Left renal cortex interstitium (tissue), 4 donors: Measurements from ENCODE around the gene PTCHD1. TPM values are rescaled to one million over a fixed set of nuclear protein-coding genes. Genes with fewer than 3 reads are reported as not detected.

Source experiments
- DNase-seq, 4 donors: peaks; one replicate each; pipeline ENCODE4 v3.0.0-alpha.2; 2013; ENCODE audit warnings: low read depth in 4 of 4, low spot score in 2 of 4, missing footprints in 1 of 4
- polyA plus RNA-seq, 4 donors: library from polyadenylated mRNA; unstranded; fragments of 120-200 nt; gene quantifications; one replicate each; pipeline ENCODE4 v1.2.1, GENCODE V29; 2013; ENCODE audit not compliant: insufficient read length in 4 of 4

The PTCHD1 gene
- polyA plus RNA-seq, result under 1 TPM; 0.47 to 0.60 (median 0.53) TPM

DNA sequence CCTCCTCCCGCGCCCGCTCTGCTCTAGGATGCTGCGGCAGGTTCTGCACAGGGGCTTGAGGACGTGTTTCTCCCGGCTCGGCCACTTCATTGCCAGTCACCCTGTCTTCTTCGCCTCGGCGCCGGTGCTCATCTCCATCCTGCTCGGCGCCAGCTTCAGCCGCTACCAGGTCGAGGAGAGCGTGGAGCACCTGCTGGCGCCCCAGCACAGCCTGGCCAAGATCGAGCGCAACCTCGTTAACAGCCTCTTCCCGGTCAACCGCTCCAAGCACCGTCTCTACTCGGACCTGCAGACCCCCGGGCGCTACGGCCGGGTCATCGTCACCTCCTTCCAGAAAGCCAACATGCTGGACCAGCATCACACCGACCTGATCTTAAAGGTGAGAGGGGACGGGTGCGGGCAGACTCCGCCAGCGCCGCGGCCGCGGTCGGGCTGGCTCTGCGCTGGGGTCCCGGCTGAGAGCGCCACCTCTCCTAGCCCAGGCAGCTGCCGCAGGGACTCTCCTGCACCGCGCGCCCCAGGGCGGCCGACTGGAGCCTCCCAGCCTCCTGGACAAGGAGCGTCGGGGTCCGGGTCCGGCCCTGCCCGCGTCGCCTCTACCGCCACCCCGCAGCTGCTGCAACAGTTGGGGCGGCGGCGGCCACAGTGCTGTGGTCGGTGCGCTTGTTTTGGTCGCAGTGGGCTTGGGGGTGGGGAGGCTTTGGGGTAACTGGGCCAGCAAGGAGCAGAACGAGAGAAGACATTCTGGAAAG lies at the start of gene PTCHD1:
PTCHD1 (plus strand) TSS at position 2 of the 752 bp plus-strand sequence; CDS start at position 29, 27 bp downstream.
- no peak for DNase-seq

DNA sequence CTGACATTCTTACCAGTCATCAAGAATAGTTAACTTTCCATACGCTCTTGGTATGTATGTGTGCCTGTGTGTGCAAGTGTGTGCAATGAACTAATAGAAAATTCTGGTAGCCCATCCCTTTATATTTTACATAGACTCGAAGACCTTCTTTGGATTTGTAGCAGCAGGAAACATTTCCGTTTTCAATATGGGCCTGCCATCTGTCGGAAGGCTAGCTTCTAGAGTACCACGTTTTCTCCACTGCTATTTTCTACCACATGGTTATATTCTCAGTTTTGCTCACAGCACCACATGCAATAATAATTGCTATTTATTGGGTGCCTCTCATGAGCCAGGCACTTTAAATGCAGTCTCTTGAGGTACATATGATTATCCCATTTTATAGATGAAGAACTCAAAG lies 47.9 kb upstream of the PTCHD1 start:
- no peak for DNase-seq

DNA sequence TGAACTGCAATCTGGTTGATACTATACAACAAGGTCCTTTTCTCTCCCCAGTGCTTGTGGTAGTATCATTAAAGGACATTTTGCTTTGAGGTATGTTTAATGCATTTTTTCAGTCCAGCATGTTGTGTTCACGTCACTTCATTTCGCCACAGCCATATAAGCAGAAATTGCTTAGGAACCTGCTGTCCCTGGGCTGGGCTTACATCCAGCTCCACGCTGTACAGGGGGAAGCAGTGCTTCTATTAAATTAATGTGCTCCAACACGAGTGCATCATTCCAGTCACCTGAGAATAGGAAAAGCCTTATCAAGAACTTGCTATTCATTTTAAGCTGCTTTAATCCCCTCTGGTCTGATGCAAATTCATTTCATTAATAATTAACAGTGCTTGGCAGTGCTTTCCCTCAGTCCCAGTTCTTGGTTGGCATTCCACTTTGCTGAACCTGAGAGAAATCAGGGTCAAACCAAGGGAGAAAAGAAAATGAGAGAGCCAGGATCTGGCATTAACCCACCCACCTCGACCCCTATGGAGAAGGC lies 47.4 kb upstream of the PTCHD1 start:
- no peak for DNase-seq

DNA sequence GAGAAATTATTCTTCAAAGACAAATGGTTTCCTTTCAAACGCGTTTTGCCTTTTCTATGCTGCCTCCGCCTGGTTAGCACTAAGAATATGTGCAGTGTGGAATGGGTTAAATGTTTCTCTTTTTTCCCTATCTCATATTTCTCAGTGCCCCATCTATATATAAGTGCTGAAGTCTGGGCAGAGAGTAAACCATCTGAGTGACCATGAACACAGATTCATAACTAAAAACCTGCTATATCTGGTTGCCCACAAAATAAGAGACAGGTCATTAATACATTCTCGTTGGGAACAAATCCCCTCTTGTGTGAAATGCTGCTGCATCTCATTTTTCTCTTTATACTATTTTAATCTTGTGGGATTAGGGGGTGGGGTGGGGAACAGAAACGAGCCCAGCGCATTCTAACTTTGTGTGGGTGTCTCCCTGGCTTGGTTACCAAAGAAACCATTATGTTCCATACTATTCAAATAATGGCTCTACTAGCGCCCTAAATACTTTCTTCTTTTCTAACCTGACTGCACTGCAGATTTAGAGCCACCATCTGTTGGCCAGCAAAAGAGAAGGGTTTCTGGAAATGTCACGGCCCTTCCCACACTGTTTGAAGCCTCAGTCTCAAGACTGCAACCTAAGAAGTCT lies 42.2 kb upstream of the PTCHD1 start:
- DNase-seq, result no peak

DNA sequence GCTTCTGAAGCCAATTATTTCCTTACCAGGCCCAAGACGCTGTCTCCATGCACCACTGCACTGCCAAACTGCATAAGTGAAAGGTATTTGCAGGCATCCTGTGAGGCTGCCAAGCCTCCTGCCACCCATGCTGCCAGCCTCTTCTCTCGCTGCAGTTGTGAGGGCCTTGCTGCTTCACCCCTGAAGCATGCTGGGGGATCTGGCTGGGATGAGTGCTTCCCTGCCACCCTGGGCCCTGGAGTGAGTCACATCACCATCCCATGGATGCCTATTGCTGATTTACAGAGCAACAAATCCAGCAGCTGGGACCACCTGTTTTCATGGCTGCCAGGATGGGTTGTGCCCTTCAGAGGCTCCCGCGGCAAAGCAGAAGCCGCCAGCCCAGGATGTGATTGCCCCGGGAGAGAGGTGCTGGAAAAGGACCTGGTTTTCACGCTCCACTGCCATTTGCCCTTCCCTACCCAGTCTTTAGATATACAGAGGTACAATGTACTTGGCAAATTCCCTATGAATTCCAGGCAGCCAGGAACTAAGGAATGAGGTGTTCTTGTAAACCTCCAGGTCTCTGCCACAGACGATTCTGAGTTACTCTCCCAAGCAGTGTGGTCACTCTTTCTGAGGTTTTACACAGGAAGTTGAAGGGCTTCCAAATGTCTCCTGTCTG lies 41.5 kb upstream of the PTCHD1 start:
- DNase-seq, result no peak

DNA sequence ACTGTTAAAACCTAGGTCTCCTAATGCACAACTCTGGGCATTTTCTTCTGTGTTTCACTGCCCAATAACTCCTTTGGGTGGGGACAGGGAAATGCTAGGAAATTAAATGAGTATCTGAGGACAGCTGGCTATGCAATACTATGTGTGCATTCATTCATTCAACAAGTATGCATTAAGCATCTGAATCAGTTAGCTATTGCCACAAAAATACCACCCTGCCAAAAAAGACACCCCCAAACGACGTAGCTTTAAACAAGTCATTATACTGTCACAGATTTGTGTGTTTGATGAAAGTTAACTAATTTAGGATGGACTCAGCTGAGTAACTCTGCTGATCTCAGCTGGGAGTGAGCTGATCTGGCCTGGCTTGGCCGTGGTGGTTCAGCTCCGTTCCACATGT lies 29.8 kb upstream of the PTCHD1 start:
- no peak for DNase-seq

DNA sequence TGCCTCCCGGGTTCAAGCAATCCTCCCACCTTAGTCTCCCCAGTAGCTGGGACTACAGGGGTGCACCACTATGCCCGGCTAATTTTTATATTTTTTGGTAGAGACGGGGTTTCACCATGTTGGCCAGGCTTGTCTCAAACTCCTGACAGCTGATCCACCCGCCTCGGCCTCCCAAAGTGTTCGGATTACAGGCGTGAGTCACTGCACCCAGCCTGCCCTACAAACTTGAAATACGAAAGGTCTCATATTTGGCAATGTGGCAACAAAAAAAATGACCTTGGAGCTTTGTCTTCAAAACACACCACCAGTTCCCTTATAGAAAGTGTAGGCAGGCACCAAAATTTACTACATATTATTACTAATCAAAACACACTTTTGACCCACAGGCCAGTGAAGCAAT lies 22.9 kb upstream of the PTCHD1 start:
- no peak for DNase-seq

DNA sequence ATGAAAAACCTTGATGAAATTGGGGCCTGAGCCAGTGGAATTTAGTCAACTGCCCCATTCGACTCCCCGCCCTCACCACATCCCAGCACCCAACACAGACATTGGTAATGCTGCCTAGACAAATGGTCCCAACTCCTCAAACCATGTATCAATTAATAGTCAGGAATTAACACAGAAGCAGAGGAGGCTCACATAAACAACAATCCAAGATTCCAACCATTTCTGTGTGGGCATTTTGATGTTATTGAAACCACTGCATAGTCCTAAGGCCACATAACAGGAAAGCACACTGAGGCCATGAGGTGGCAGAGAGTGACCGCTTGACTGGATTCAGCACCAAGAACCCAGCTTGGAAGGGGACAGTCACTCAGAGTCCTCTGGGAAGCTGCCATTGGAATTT lies 22.5 kb upstream of the PTCHD1 start:
- no peak for DNase-seq

DNA sequence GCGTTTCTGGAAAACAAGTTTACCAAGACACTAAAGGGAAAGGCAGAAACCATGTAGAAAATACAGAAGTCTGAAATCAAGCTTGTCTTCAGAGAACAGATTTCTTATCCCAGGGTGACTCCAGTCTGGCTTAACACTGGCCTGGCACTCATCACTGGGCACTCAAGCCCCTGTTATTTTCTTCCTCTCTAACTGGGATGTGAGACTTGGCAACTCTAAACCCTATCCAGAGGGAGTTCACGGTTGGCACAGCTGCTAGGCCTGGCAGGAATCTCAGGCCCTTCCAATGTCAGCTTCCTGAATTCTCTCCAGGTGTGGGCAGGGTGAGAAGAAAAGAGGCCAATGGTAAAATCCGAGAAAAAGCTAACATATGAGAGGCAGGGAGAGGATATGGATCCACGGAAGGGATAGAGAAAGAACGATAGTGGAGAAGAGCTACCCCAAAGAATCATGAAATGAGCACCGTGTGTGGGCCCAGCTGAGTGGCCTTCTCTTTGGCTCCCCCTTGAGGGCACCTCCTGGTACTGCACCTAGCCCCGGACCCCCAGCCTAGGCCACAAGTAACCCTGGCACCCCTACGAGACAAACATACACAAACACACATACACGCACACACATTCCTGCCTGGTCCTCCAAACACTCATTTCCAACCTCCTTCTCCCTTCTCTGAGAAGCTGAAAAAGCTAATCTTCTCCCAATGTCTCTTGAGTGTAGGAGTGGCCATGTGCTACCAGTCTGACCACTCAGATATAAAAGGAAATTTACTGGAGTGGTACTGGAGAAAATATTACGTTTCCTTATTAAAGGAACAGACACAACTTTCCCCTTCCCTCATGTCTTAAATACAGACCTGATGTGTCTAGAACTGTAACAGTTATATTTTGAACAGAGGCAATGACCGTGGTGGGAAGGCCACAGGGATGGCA lies 16.6 kb upstream of the PTCHD1 start:
- DNase-seq, result no peak

DNA sequence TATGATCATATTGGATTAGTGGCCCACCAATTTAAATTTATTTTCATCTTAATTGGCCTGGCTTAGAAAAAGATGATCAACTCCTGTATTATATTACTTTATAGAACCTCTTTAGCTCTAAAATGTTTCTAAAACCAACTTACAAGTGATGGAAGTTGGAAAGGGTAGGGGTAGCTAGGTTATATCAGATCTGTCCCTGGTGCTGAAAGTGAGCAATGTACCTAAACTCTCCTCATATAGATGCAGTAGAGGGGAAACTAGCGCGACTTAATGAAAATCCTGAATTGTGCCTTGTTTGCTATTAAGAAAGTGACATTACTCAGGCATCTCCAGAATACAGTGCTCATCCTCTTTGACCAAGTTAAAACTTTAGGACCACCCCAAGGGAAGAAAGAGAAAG lies 7.5 kb upstream of the PTCHD1 start:
- DNase-seq, result no peak

DNA sequence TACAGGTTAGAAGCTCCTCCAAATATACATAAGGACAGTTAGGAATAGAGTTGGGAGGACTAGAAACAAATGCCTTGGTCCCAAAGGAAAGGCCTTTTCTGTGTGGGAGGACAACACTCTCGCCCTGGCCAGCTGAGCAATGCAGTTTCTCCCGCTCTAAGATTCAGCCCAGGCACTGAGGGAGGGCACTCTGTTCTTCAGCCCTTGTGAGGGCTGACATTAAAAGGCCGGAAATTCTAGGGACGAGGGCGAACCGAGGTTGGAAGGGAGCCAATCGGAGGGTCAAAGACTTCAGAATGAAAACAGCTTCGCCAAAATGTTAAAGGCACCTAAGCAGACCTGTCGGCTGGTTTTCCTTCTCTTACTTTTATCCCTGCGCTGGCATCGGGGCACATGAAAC lies 2.9 kb upstream of the PTCHD1 start:
- DNase-seq, result no peak

DNA sequence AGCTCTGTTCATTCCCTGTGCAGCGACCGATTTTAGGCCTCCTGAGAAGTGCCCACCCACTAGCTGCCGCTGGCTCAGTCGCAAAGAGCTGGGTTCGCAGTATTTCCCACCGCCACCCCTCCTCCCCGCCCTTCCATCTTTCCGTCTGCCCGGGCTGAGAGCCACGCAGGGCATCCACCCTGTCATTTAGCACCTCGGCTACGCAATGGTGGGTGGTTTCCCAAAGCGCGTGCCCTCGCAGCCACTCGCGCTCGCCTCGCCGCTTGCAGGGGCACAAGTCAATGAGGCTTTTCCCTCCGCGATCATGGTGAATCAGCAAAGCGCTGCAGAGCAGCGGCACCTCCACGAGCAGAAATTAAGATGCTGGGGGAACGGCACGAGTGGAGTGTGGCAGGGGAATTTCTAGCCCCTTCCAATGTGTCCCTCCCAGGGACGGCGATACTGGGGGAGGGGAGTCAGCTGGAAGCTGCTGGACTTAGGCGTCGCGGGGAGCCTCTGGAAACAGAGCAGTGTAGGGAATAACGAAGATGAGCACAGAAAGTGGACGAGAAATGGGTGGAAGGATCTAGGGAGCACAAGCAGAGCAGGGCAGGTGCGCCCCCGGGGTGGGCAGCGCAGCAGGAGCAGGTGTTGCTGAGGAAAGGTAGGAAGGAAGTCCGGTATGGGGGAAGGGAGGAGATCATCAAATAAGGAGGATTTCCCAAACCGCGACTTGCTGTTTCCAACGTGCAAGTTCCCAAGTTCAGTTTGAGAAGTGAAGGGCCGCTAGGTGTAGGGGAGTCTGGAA lies 2.4 kb upstream of the PTCHD1 start:
- no peak for DNase-seq

DNA sequence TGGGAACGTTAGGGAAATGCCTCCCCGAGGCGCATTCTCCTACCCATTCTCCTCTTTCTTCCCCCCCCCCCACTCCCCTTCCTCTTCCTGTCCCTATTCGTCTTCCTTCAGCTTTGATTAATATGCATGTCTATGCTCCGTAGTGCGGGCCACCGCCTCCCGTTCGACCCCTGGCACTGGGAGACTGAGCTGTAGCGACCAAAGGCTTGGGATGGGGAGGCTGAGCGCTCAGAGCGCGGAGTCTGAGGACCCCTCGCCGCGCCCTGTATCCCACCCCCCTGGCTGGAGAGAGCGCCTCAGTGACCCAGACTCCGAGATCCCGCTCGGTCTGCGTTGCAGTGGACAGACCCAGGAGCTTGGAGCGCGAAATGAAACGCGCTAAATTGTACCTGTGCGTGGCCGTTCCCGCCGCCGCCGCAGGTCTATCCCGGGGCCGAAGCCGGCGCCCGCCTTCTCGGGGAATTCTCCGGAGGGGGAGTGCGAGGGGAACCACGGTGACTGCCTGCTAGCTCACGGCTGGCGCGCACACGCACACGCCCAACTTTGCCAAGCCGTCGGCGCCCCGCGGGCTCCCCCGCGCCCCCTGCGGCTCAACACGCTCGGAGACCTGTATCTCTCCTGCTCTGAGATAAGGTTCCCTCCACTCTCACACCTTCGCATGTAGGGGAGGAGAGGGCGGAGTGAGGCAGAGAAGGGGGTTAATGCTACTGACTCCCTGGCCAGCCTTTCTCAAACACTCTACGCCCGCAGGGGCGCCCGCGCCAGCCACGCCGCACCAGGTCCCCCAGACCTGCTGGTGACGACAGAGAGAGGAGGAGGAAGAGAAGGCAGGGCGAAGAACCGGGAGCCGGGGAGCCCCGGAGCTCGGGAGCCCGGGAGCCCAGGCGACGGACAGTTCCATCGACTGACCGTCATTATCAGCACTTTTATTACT lies 1.5 kb upstream of the PTCHD1 start:
- no peak for DNase-seq

DNA sequence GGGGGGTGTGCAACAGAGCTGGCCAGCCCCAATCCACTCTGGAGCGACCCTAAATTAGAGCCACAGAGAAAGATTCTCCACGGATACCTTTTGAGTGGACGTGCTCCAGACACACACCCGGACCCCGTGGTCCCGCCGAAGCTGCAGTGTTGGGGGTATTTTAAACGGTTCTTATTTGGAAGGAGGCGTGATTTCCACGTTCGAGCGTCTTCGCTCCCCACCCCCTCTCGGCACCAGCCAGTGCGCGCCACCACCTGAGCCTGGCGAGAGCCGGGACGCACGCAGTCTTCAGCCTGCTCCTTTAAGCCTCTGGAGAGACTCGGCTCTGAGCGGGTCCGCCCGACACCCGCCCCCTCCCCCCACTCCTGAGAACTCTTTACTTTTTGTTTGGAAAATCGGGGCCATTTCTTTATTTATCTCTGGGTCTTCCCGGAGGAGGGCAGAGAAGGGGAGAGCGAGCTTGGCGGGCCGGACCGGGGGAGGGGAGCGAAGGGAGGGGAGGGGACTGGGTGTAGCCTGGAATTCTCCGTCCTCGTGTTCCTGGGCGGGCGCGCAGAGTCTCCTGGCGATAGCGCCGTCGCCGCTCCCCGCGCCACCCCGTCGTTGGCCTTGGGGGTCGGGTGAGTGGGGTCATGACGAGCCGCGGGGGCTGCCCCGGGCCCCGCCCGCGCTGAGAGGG lies 668 bp upstream of the PTCHD1 start:
- DNase-seq, result no peak

DNA sequence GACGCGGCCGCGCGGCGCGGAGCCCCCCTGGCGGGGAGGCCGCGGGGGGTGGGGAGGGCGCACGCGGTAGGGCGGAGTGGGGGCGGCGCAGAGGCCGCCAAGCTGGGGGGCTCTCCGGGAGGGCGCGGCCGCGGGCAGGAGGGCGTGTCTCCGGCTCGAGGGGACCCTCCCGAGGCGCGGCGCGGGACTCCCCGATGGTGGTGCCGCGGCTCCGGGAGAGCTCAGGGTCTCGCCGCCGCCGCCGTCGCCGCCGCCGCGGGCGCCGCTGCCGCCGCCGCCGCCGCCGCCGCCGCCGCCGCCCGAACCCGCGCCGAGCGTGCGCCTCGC lies 165 bp upstream of the PTCHD1 start:
- no peak for DNase-seq

DNA sequence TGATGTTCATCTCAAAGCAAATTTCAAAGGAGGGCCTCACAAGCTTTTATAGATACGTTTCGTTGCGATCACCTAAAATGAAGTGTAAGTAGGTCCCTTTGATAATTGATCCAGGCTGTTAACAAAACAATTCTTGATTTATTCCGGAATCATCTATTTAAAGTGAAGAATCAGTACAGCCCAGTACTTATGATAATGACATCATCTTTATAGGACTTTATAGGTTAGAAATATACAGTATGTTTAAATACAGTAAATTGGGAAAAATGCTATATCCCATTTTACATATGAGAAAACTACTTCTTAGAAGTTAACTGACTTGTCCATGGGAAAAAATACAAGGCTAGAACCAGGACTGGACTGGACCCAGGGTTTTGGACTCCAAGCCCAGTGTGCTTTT lies 3.7 kb downstream of the PTCHD1 start:
- no peak for DNase-seq

DNA sequence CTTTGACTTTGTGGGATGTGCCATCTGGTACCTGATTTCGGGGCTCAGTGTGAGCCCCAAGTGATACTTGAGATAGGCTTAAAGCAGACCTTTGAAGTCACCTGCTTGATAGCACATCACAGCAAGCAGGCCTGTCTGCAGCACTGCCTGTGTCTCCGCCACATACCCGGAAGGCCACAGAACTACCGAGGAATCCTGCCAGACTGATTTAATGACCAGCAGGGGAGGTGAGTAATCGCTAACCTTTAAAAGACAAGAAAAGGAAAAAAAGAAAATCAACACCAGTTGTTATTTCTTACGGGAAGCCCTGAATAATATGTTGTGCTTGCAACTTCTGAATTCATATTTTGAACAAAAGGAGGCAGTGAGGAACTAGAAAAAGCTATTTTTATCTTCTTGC lies 6.8 kb downstream of the PTCHD1 start:
- no peak for DNase-seq

DNA sequence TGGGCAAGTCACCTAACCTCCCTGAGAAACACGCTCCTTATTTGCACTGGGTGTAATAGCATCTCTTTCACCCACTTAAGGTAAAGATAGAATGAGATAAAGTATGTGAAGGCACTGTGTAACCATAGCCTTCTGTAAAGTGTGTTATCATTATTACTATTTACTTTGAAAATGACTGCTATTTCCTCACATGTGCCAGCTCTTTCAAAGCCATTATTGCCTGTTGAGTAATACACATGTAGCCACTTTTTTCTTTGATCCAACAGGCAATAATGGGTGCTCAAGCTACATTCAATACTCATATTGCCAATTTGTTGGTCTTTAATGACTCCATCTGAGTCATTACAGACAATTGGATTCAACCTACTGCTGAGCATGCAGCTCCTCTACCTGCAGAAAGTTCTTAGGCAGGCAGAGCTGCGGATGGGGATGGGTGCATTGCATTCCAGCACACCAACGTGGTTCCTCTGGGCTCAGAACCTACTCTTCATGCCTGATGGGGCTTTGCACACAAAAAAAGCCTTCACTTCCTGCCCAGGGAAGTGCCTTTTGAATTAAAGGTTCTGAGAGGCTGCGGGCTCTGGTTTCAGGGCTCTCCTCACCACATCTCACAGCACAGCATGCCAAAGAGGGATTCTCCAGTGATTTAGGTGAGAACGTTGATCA lies 9.7 kb downstream of the PTCHD1 start:
- no peak for DNase-seq
